HG03565 (cell line): ENCODE measurements around the gene PROP1.
A peak's percentile ranks its signal among the peaks of the same experiment; 100 is the strongest.
"Not testable (repeated sequence)": the region's sequence is repeated elsewhere in the genome, so short reads cannot be mapped to it uniquely, and the experiment has no call there.

Experiments
- ATAC-seq: cut with Tn5 transposase; IDR thresholded peaks from one replicate; pipeline ENCODE4 v1.9.1; 2021; ENCODE audit warnings: mild to moderate bottlenecking, moderate library complexity; ENCODE audit not compliant: unreplicated experiment

Gene PROP1

GRCh38 chr5:177945601-177946283 is 50.3 kb downstream of the PROP1 start:
- peak; percentile 33 for ATAC-seq

- ATAC-seq, result not testable (repeated sequence)
These were observed 50.9 kb downstream of the PROP1 start for GRCh38 chr5:177945145-177945544.

- not testable (repeated sequence) for ATAC-seq
These were observed 52.0 kb downstream of the PROP1 start for GRCh38 chr5:177943805-177944736.

- not testable (repeated sequence) for ATAC-seq
These were observed 53.1 kb downstream of the PROP1 start for GRCh38 chr5:177942896-177943295.
